ENCODE results near the gene RASL12. TPM values are rescaled to one million over a fixed set of nuclear protein-coding genes. Genes with fewer than 3 reads are reported as not detected.

The RASL12 gene
- total RNA-seq, 1 donor from 2014 or later: 0.38 TPM

DNA sequence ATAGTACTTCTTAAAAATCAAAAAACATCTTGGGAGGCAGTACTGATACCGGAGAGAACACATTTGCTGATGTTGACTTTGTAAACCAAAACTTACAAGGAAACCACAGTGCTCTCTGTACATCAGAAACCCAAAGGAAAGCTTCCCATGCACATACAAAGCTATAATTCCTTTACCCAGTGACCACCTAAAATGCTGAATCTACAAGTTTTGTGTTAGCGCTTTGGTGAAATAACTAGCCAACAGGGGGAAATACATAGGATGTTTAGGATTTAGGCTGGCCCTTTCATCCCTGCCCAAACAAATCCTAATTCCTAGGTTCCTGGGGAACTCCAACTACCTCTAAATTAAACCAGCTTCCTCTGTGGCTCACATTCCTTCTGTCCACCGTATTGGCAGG, 62.8 kb downstream of the RASL12 start:
- Mint-ChIP-seq H3K4me3 (ENCODE audit: low read depth) (no peak overlapping the region), H3K9me3 (ENCODE audit: low read depth) (no peaks in the 10 kb centered on the region), H3K27me3 (no peaks in the 10 kb centered on the region), H3K27ac (no peak overlapping the region), H3K36me3 (ENCODE audit: insufficient read depth) (peaks cover 11% of the 10 kb centered on the region), H3K4me1 (ENCODE audit: low read depth) (no peaks in the 10 kb centered on the region)
- TF ChIP-seq, protein P1, sequence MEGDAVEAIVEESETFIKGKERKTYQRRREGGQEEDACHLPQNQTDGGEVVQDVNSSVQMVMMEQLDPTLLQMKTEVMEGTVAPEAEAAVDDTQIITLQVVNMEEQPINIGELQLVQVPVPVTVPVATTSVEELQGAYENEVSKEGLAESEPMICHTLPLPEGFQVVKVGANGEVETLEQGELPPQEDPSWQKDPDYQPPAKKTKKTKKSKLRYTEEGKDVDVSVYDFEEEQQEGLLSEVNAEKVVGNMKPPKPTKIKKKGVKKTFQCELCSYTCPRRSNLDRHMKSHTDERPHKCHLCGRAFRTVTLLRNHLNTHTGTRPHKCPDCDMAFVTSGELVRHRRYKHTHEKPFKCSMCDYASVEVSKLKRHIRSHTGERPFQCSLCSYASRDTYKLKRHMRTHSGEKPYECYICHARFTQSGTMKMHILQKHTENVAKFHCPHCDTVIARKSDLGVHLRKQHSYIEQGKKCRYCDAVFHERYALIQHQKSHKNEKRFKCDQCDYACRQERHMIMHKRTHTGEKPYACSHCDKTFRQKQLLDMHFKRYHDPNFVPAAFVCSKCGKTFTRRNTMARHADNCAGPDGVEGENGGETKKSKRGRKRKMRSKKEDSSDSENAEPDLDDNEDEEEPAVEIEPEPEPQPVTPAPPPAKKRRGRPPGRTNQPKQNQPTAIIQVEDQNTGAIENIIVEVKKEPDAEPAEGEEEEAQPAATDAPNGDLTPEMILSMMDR (IDR thresholded peaks at IDR 0.05; ENCODE audit: unreplicated experiment): no peak
- no peak for DNase-seq (ENCODE audit: low spot score, unreplicated experiment)

Other genes starting within 250 kb of the RASL12 start
- 18.9 and 19.6 TPM in 2 replicates for gene PIF1, start 242.3 kb downstream of the RASL12 start, total RNA-seq
- 9.1 and 9.6 TPM in 2 replicates for gene PLEKHO2, start 226.1 kb downstream of the RASL12 start, total RNA-seq
- gene ANKDD1A, start 156.1 kb downstream of the RASL12 start, total RNA-seq: 1.4 and 2.0 TPM in 2 replicates
- gene SPG21, start 78.1 kb downstream of the RASL12 start, total RNA-seq: 101 and 103 TPM in 2 replicates
- gene MTFMT, start 38.4 kb downstream of the RASL12 start, total RNA-seq: 14.0 and 19.4 TPM in 2 replicates
- not detected in 2 replicates for gene SLC51B, start 22.6 kb downstream of the RASL12 start, total RNA-seq
- gene KBTBD13, start 8.8 kb upstream of the RASL12 start, total RNA-seq: not detected in 2 replicates
- gene UBAP1L, start 47.2 kb upstream of the RASL12 start, total RNA-seq: 5.8 and 6.2 TPM in 2 replicates
- 32.6 and 34.4 TPM in 2 replicates for gene PDCD7, start 65.8 kb upstream of the RASL12 start, total RNA-seq
- gene CLPX, start 117.4 kb upstream of the RASL12 start, total RNA-seq: 52.1 and 56.2 TPM in 2 replicates
- 0.22 and 0.29 TPM in 2 replicates for gene CILP, start 143.5 kb upstream of the RASL12 start, total RNA-seq
- gene PARP16, start 218.9 kb upstream of the RASL12 start, total RNA-seq: 10.5 and 12.6 TPM in 2 replicates
- gene RNU5A-1, start 228.1 kb upstream of the RASL12 start, total RNA-seq: not detected in 2 replicates
- gene RNU5B-1, start 236.7 kb upstream of the RASL12 start, total RNA-seq: 41.3 and 48.7 TPM in 2 replicates